HepG2 (cell line): ENCODE results near the gene NOP14. TPM values are rescaled to one million over a fixed set of nuclear protein-coding genes. Genes with fewer than 3 reads are reported as not detected.

Source experiments
- ATAC-seq: fragments of 200-7000 bp; cut with Tn5 transposase; 3 replicates; pipeline ENCODE4 v1.9.1; 2020; ENCODE audit warnings: mild to moderate bottlenecking, moderate library complexity
- BruUV-seq: library from RNA; stranded (reverse); fragments of 400-500 nt; replicated peaks from 2 replicates; lab custom pipeline; 2021; lab: Mats Ljungman, UMichigan
- CTCF ChIA-PET: fragments of 300-600 bp; formaldehyde crosslinking; extraction: SDS; loops from one replicate; lab custom pipeline; 2021; ENCODE audit warnings: low total read pairs, inconsistent platforms, low intra/inter-chr PET ratio; lab: Yijun Ruan, JAX
- POLR2A ChIA-PET: fragments of 350-600 bp; sonication (Branson Sonifier 250); formaldehyde crosslinking; loops from one replicate; lab custom pipeline; 2020; ENCODE audit warnings: antibody characterized with exemption, inconsistent platforms; lab: Yijun Ruan, JAX
- DNase-seq: peaks from one replicate; pipeline ENCODE4 v3.0.0-alpha.2; 2015; ENCODE audit warnings: low spot score
- FAIRE-seq: peaks from 3 replicates; lab custom pipeline; 2011; peaks lifted over from hg19 to GRCh38; lab: Jason Lieb, UNC
- H2AFZ ChIP-seq: one replicate; pipeline ENCODE4 v1.6.1; 2011; ENCODE audit warnings: low read length, inconsistent platforms
- H3K27ac ChIP-seq: fragments of 300-600 bp; 3 replicates; pipeline ENCODE4 v1.8.0; 2011; ENCODE audit warnings: mixed run types, mild to moderate bottlenecking, mixed read lengths, low read length, inconsistent platforms; ENCODE audit not compliant: insufficient read depth; ENCODE audit errors: extremely low read length
- H3K27me3 ChIP-seq, 2 experiments: fragments of 200-600 bp in 1 of 2; 2 replicates in 1 of 2; 3 replicates in 1 of 2; pipeline versions ENCODE4 v1.6.0 to v1.8.0; 2011; ENCODE audit warnings: low read length in 2 of 2, mild to moderate bottlenecking in 2 of 2, moderate library complexity in 2 of 2, inconsistent platforms in 1 of 2; ENCODE audit not compliant: insufficient read depth in 2 of 2, control insufficient read depth in 1 of 2
- H3K36me3 ChIP-seq, 2 experiments: fragments of 200-600 bp in 1 of 2; replicated peaks in 1 of 2; 2 replicates in 1 of 2; 3 replicates in 1 of 2; pipeline versions ENCODE4 v1.5.1 to v1.8.0; 2011; ENCODE audit warnings: low read length in 2 of 2, inconsistent platforms in 1 of 2; ENCODE audit not compliant: insufficient read depth in 2 of 2, control insufficient read depth in 1 of 2
- H3K4me1 ChIP-seq: 2 replicates; pipeline ENCODE4 v1.5.1; 2012; ENCODE audit warnings: low read length, inconsistent platforms; ENCODE audit not compliant: insufficient read depth
- H3K4me2 ChIP-seq: 2 replicates; pipeline ENCODE4 v1.6.0; 2011; ENCODE audit warnings: low read depth, low read length, inconsistent platforms
- H3K4me3 ChIP-seq, 3 experiments: fragments of 200-600 bp in 1 of 3; sonication (generic), shearing (Covaris generic) in 1 of 3; replicated peaks in 1 of 3; 2 replicates each; pipeline ENCODE4 v1.5.1; 2011 to 2016; ENCODE audit warnings: low read length in 3 of 3, inconsistent platforms in 2 of 3, low read depth in 2 of 3, mild to moderate bottlenecking in 2 of 3, control low read depth in 1 of 3, mixed read lengths in 1 of 3; ENCODE audit not compliant: insufficient read depth in 1 of 3
- H3K79me2 ChIP-seq: one replicate; pipeline ENCODE4 v1.6.1; 2011; ENCODE audit warnings: low read length, inconsistent platforms; ENCODE audit not compliant: insufficient read depth
- H3K9ac ChIP-seq: 2 replicates; pipeline ENCODE4 v1.6.0; 2011; ENCODE audit warnings: mild to moderate bottlenecking, low read depth, low read length, inconsistent platforms; ENCODE audit not compliant: insufficient read depth
- H3K9me3 ChIP-seq: 2 replicates; pipeline ENCODE4 v1.5.1; 2012; ENCODE audit warnings: mild to moderate bottlenecking, low read length
- H4K20me1 ChIP-seq: 2 replicates; pipeline ENCODE4 v1.6.0; 2011; ENCODE audit warnings: inconsistent platforms, mild to moderate bottlenecking, low read length, moderate library complexity; ENCODE audit not compliant: insufficient read depth
- KIAA2018 ChIP-seq: sonication (generic); formaldehyde crosslinking; IDR thresholded peaks from 2 replicates; pipeline ENCODE4 v1.5.0; 2020; ENCODE audit warnings: mild to moderate bottlenecking, missing genetic modification reagents, borderline replicate concordance
- MNT ChIP-seq: fragments of 450-650 bp; IDR thresholded peaks from 2 replicates; pipeline ENCODE4 v1.6.1; 2016
- PHF21A ChIP-seq: sonication (generic); formaldehyde crosslinking; IDR thresholded peaks from 2 replicates; pipeline ENCODE4 v1.5.0; 2020; ENCODE audit warnings: mild to moderate bottlenecking, missing genetic modification reagents
- PLRG1 ChIP-seq: fragments of 450-650 bp; conservative IDR thresholded peaks from 2 replicates; pipeline ENCODE4 v1.6.1; 2016
- PRDM4 ChIP-seq: sonication (generic); formaldehyde crosslinking; IDR thresholded peaks from 2 replicates; pipeline ENCODE4 v1.9.0; 2021; ENCODE audit warnings: missing genetic modification reagents, borderline replicate concordance
- SUZ12 ChIP-seq: fragments of 150-350 bp; IDR thresholded peaks from 2 replicates; pipeline ENCODE4 v1.6.1; 2014; ENCODE audit warnings: low read depth, low read length
- ZNF569 ChIP-seq: sonication (generic); formaldehyde crosslinking; IDR thresholded peaks from 2 replicates; pipeline ENCODE4 v1.5.0; 2020; ENCODE audit warnings: mild to moderate bottlenecking, missing genetic modification reagents, moderate library complexity, borderline replicate concordance
- WGBS: methylation state at CpG from one replicate; pipeline ENCODE4 v1.1.6; 2017; ENCODE audit warnings: low lambda C conversion rate; 5-methylcytosine and 5-hydroxymethylcytosine counted together
- in situ Hi-C: cut with HindIII; loops from 2 replicates; pipeline ENCODE4 v1.10.0; 2017; ENCODE audit warnings: low pct_unique_long_range_greater_than_20kb; ENCODE audit not compliant: extremely low pct_ligation_motif_present
- intact Hi-C: fragments of 100-400 bp; cut with micrococcal nuclease; formaldehyde crosslinking; loops from one replicate; pipeline ENCODE4 v1.10.0; 2022; ENCODE audit not compliant: unreplicated experiment
- polyA plus RNA-seq, 8 experiments: library from polyadenylated mRNA; depleted of rRNA in 3 of 8; stranded (reverse) in 7 of 8; unstranded in 1 of 8; fragments of >200 nt; fragmentation: Illumina TruSeq in 4 of 8; extraction: Trizol in 4 of 8; gene quantifications; 2 replicates each; pipeline versions ENCODE4 v1.2.1 to v1.2.3, GENCODE V29; 2011 to 2016; ENCODE audit warnings: low read depth in 4 of 8, missing spikeins in 1 of 8, mixed read lengths in 1 of 8; ENCODE audit not compliant: insufficient read depth in 1 of 8
- total RNA-seq, 5 experiments: library from RNA; depleted of rRNA; stranded (reverse); fragments of >200 nt; fragmentation: Illumina TruSeq; extraction: Trizol; gene quantifications; 2 replicates each; pipeline ENCODE4 v1.2.3, GENCODE V29; 2016; ENCODE audit warnings: low read depth in 1 of 5

The NOP14 gene
- total and polyA plus RNA-seq, 2 of the 13 experiments (the other 11 are each of a cell fraction or from before 2014, with no cell fraction given), result 6.9 to 47.9 TPM

- TF ChIP-seq PRDM4 (CRISPR knock-in tag) (no peak), PLRG1 (no peak), ZNF569 (CRISPR knock-in tag) (no peak)
- TF ChIP-seq, all 625 proteins: peak for 0
Measured at GRCh38 chr4:2924765-2925301, 38.4 kb downstream of the NOP14 start (continued).

- WGBS, result 93% methylated on average over 7 of the region's 8 CpGs
- no peaks in the 10 kb centered on the region for H4K20me1 ChIP-seq
- in situ Hi-C loops, result no loop called here
- BruUV-seq, result no TSS peak
- ATAC-seq (no peak), FAIRE-seq (no peak), DNase-seq (no peak)
- H3K27ac ChIP-seq, result no peak overlapping the region
- no peaks in the 10 kb centered on the region for H3K9me3 ChIP-seq
- H3K36me3 ChIP-seq, result peaks cover 29 to 58% of the 10 kb centered on the region in 2 experiments
- H2AFZ ChIP-seq, result no peak overlapping the region
- intact Hi-C loops, result no loop called here
- H3K9ac ChIP-seq, result no peak overlapping the region
- no peak overlapping the region for H3K4me3 ChIP-seq
- ChIA-PET CTCF (no interaction called here), POLR2A (no interaction called here)
- H3K4me1 ChIP-seq, result no peaks in the 10 kb centered on the region; the same call in 1 of the 2 replicates
- TF ChIP-seq MNT (no peak), PHF21A (CRISPR knock-in tag) (no peak), SUZ12 (no peak), KIAA2018 (CRISPR knock-in tag) (no peak)
- H3K4me2 ChIP-seq, result no peak overlapping the region
- H3K27me3 ChIP-seq, result no peaks in the 10 kb centered on the region
- peaks cover 2% of the 10 kb centered on the region for H3K79me2 ChIP-seq
Measured at GRCh38 chr4:2924286-2924685, 38.9 kb downstream of the NOP14 start.
